WTC11 (cell line): ENCODE measurements around the gene GIGYF2. TPM values are rescaled to one million over a fixed set of nuclear protein-coding genes. Genes with fewer than 3 reads are reported as not detected.

ENCODE experiments used
- ATAC-seq: fragments of 200-7000 bp; cut with Tn5 transposase; 2 replicates; pipeline ENCODE4 v1.10.0; 2021; ENCODE audit warnings: mild to moderate bottlenecking, moderate library complexity
- CTCF ChIA-PET: fragments of 300-600 bp; sonication (Branson Sonifier 250); formaldehyde crosslinking; loops from one replicate; lab custom pipeline; 2021; ENCODE audit warnings: antibody characterized with exemption; lab: Charles Lee
- POLR2A ChIA-PET: fragments of 350-600 bp; sonication (Branson Sonifier 250); formaldehyde crosslinking; loops from one replicate; lab custom pipeline; 2021; ENCODE audit warnings: antibody characterized with exemption; lab: Charles Lee
- DNase-seq: peaks from one replicate; pipeline ENCODE4 v3.0.0; 2021; ENCODE audit warnings: low spot score
- H3K27ac Mint-ChIP-seq: 2 replicates; pipeline ENCODE4 v1.8.0; 2021; ENCODE audit warnings: mixed read lengths
- H3K27me3 Mint-ChIP-seq: 2 replicates; pipeline ENCODE4 v1.8.0; 2021; ENCODE audit warnings: low read depth, mild to moderate bottlenecking, moderate library complexity, mixed read lengths
- H3K36me3 Mint-ChIP-seq: 2 replicates; pipeline ENCODE4 v1.8.0; 2021; ENCODE audit warnings: mixed read lengths
- H3K4me1 Mint-ChIP-seq: 2 replicates; pipeline ENCODE4 v1.8.0; 2022; ENCODE audit warnings: mixed read lengths
- H3K4me3 Mint-ChIP-seq: 2 replicates; pipeline ENCODE4 v1.8.0; 2021; ENCODE audit warnings: mild to moderate bottlenecking, moderate library complexity, mixed read lengths
- H3K9me3 Mint-ChIP-seq: 2 replicates; pipeline ENCODE4 v1.8.0; 2021; ENCODE audit warnings: mixed read lengths
- CDX4 ChIP-seq: fragments of 250-450 bp; sonication (Bioruptor Pico); IDR thresholded peaks from 2 replicates; pipeline ENCODE4 v1.9.0; 2021; ENCODE audit warnings: moderate library complexity, mild to moderate bottlenecking, inconsistent platforms, borderline replicate concordance
- HMGA2 ChIP-seq: fragments of 250-450 bp; sonication (Bioruptor Pico); IDR thresholded peaks from 2 replicates; pipeline ENCODE4 v1.4.0; 2021; ENCODE audit warnings: mild to moderate bottlenecking, moderate library complexity
- IRF2 ChIP-seq: sonication (generic); formaldehyde crosslinking; IDR thresholded peaks from 2 replicates; pipeline ENCODE4 v1.8.0; 2022; ENCODE audit warnings: low read depth, missing genetic modification reagents, borderline replicate concordance
- JAZF1 ChIP-seq: fragments of 250-450 bp; sonication (Bioruptor Pico); IDR thresholded peaks from 2 replicates; pipeline ENCODE4 v1.9.0; 2021; ENCODE audit warnings: moderate library complexity, mild to moderate bottlenecking, inconsistent platforms
- KAT7 ChIP-seq: sonication (generic); formaldehyde crosslinking; IDR thresholded peaks from 2 replicates; pipeline ENCODE4 v1.8.1; 2023; ENCODE audit warnings: missing genetic modification reagents, mild to moderate bottlenecking, borderline replicate concordance
- MXD4 ChIP-seq: fragments of 250-450 bp; sonication (Bioruptor Pico); IDR thresholded peaks from 2 replicates; pipeline ENCODE4 v1.8.0; 2021; ENCODE audit warnings: mild to moderate bottlenecking, moderate library complexity, borderline replicate concordance
- MYBL2 ChIP-seq: sonication (generic); formaldehyde crosslinking; IDR thresholded peaks from 2 replicates; pipeline ENCODE4 v1.8.1; 2023; ENCODE audit warnings: mild to moderate bottlenecking, moderate library complexity, missing genetic modification reagents
- NR3C1 ChIP-seq: sonication (generic); formaldehyde crosslinking; conservative IDR thresholded peaks from 2 replicates; pipeline ENCODE4 v1.8.1; 2023; ENCODE audit warnings: low read depth, mild to moderate bottlenecking, missing genetic modification reagents
- PRRX2 ChIP-seq: fragments of 250-450 bp; sonication (Bioruptor Pico); IDR thresholded peaks from 2 replicates; pipeline ENCODE4 v1.8.0; 2021; ENCODE audit warnings: mild to moderate bottlenecking
- ZNF138 ChIP-seq: sonication (generic); formaldehyde crosslinking; conservative IDR thresholded peaks from 2 replicates; pipeline ENCODE4 v1.8.1; 2022; ENCODE audit warnings: mild to moderate bottlenecking, moderate library complexity, missing genetic modification reagents
- ZNF219 ChIP-seq: sonication (generic); formaldehyde crosslinking; IDR thresholded peaks from 2 replicates; pipeline ENCODE4 v1.8.0; 2023; ENCODE audit warnings: missing genetic modification reagents, mild to moderate bottlenecking, borderline replicate concordance
- ZNF281 ChIP-seq: sonication (generic); formaldehyde crosslinking; IDR thresholded peaks from 2 replicates; pipeline ENCODE4 v1.8.0; 2023; ENCODE audit warnings: mild to moderate bottlenecking, missing genetic modification reagents
- total RNA-seq: library from RNA; stranded (reverse); gene quantifications from 3 replicates; pipeline ENCODE4 v1.2.3, GENCODE V29; 2021
- TF ChIP-seq, protein P1 (sequence below): sonication (generic); formaldehyde crosslinking; IDR thresholded peaks from 2 replicates; pipeline ENCODE4 v1.8.1; 2023; ENCODE audit warnings: mild to moderate bottlenecking, missing genetic modification reagents
- TF ChIP-seq, protein P2 (sequence below): sonication (generic); formaldehyde crosslinking; IDR thresholded peaks from 2 replicates; pipeline ENCODE4 v1.8.0; 2023; ENCODE audit warnings: missing genetic modification reagents, mild to moderate bottlenecking, borderline replicate concordance
- TF ChIP-seq, protein P3 (sequence below): fragments of 250-450 bp; sonication (Bioruptor Pico); conservative IDR thresholded peaks from 2 replicates; pipeline ENCODE4 v1.9.0; 2021; ENCODE audit warnings: mild to moderate bottlenecking
- TF ChIP-seq, protein P4 (sequence below): sonication (generic); formaldehyde crosslinking; IDR thresholded peaks from 2 replicates; pipeline ENCODE4 v1.8.1; 2023; ENCODE audit warnings: mild to moderate bottlenecking, missing genetic modification reagents, moderate library complexity

Gene GIGYF2
- total RNA-seq, 1 experiment from 2014 or later, result 53.1 TPM

GRCh38 chr2:232667989-232668583 is 29.0 kb upstream of the GIGYF2 start:
- H3K27me3 Mint-ChIP-seq, result no peaks in the 10 kb centered on the region
- no peak overlapping the region for H3K4me3 Mint-ChIP-seq
- no peak overlapping the region for H3K27ac Mint-ChIP-seq
- TF ChIP-seq JAZF1 (CRISPR knock-in tag), result no peak
- TF ChIP-seq HMGA2, result no peak
- no peak for TF ChIP-seq ZNF219 (CRISPR knock-in tag)
- TF ChIP-seq, protein P1, sequence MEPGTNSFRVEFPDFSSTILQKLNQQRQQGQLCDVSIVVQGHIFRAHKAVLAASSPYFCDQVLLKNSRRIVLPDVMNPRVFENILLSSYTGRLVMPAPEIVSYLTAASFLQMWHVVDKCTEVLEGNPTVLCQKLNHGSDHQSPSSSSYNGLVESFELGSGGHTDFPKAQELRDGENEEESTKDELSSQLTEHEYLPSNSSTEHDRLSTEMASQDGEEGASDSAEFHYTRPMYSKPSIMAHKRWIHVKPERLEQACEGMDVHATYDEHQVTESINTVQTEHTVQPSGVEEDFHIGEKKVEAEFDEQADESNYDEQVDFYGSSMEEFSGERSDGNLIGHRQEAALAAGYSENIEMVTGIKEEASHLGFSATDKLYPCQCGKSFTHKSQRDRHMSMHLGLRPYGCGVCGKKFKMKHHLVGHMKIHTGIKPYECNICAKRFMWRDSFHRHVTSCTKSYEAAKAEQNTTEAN (CRISPR knock-in tag), result no peak
- TF ChIP-seq PRRX2, result no peak
- TF ChIP-seq ZNF281, result no peak
- no peak for TF ChIP-seq MYBL2 (CRISPR knock-in tag)
- TF ChIP-seq, protein P2, sequence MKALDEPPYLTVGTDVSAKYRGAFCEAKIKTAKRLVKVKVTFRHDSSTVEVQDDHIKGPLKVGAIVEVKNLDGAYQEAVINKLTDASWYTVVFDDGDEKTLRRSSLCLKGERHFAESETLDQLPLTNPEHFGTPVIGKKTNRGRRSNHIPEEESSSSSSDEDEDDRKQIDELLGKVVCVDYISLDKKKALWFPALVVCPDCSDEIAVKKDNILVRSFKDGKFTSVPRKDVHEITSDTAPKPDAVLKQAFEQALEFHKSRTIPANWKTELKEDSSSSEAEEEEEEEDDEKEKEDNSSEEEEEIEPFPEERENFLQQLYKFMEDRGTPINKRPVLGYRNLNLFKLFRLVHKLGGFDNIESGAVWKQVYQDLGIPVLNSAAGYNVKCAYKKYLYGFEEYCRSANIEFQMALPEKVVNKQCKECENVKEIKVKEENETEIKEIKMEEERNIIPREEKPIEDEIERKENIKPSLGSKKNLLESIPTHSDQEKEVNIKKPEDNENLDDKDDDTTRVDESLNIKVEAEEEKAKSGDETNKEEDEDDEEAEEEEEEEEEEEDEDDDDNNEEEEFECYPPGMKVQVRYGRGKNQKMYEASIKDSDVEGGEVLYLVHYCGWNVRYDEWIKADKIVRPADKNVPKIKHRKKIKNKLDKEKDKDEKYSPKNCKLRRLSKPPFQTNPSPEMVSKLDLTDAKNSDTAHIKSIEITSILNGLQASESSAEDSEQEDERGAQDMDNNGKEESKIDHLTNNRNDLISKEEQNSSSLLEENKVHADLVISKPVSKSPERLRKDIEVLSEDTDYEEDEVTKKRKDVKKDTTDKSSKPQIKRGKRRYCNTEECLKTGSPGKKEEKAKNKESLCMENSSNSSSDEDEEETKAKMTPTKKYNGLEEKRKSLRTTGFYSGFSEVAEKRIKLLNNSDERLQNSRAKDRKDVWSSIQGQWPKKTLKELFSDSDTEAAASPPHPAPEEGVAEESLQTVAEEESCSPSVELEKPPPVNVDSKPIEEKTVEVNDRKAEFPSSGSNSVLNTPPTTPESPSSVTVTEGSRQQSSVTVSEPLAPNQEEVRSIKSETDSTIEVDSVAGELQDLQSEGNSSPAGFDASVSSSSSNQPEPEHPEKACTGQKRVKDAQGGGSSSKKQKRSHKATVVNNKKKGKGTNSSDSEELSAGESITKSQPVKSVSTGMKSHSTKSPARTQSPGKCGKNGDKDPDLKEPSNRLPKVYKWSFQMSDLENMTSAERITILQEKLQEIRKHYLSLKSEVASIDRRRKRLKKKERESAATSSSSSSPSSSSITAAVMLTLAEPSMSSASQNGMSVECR (CRISPR knock-in tag), result no peak
- no peak for TF ChIP-seq MXD4 (CRISPR knock-in tag)
- TF ChIP-seq NR3C1 (CRISPR knock-in tag), result no peak
- TF ChIP-seq CDX4 (CRISPR knock-in tag), result no peak
- TF ChIP-seq, protein P3, sequence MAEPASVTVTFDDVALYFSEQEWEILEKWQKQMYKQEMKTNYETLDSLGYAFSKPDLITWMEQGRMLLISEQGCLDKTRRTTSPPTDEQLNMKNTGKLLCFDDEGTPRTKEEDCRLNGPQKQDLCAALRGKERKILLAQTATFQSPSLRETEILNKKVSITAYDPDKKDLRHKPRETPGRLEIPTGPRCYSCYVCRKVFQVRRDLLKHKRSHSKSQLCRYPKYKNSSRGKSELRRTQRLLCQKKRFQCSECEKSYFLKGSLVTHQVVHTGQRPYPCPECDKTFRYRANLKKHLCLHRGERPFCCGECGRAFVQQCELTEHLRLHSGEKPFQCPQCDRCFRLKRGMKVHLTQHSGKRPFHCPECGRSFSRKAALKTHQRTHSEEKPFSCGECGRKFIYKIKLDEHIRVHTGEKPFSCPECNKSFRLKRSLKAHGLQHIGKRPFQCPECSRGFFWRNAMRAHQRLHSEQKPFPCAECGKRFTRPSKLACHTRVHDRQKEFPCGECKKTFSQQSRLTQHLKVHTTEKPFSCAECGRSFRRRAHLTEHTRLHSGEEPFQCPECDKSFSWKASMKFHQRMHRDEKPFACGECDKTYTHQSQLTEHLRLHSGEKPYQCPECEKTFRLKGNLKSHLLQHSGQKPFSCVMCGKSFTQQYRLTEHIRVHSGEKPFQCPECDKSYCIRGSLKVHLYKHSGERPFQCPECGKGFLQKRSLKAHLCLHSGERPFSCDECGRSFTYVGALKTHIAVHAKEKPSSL (CRISPR knock-in tag), result no peak
- no peak for TF ChIP-seq ZNF138
- TF ChIP-seq IRF2 (CRISPR knock-in tag), result no peak
- no peak for TF ChIP-seq KAT7
- TF ChIP-seq, protein P4, sequence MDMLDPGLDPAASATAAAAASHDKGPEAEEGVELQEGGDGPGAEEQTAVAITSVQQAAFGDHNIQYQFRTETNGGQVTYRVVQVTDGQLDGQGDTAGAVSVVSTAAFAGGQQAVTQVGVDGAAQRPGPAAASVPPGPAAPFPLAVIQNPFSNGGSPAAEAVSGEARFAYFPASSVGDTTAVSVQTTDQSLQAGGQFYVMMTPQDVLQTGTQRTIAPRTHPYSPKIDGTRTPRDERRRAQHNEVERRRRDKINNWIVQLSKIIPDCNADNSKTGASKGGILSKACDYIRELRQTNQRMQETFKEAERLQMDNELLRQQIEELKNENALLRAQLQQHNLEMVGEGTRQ (CRISPR knock-in tag), result no peak
- ATAC-seq, result no peak
- CTCF ChIA-PET, result interaction anchor here (0.7 to 2.1 kb wide), 6 partner anchors 16 to 69 kb away, joined by 3 to 19 read pairs (median 4); partner anchors contain the start of gene EFHD1
- POLR2A ChIA-PET, result no interaction called here
- H3K4me1 Mint-ChIP-seq, result no peaks in the 10 kb centered on the region
- no peaks in the 10 kb centered on the region for H3K9me3 Mint-ChIP-seq
- no peak for DNase-seq
- H3K36me3 Mint-ChIP-seq, result no peaks in the 10 kb centered on the region
